ENCODE measurements around the gene SGO2.

The SGO2 gene

GRCh38 chr2:200479692-200480265, 46.2 kb upstream of the SGO2 start:
- H3K4ac ChIP-seq (ENCODE audit: low read depth, low read length) = no peak overlapping the region
- DNase-seq = peak; percentile 41 to 78
- no peaks in the 10 kb centered on the region for H3K79me1 ChIP-seq (ENCODE audit: low read length)
- no peaks in the 10 kb centered on the region for H3K27me3 ChIP-seq (ENCODE audit: insufficient read depth, low read length)
- H3K36me3 ChIP-seq (ENCODE audit: control insufficient read depth in 1 of 2, insufficient read depth in 2 of 2, low read length in 2 of 2) = peaks cover 23 to 32% of the 10 kb centered on the region in 2 experiments
- H3K23ac ChIP-seq (ENCODE audit: low read length) = no peak overlapping the region
- H3K4me3 ChIP-seq (ENCODE audit: low read depth, low read length) = no peak overlapping the region
- no peak overlapping the region for H4K12ac ChIP-seq (ENCODE audit: low read depth, low read length)
- H3K4me2 ChIP-seq (ENCODE audit: low read length) = no peak overlapping the region
- H3K27ac ChIP-seq (ENCODE audit: low read depth, low read length) = peak overlapping the region; percentile 30
- no peak overlapping the region for H4K8ac ChIP-seq (ENCODE audit: low read depth, low read length)
- no peak overlapping the region for H2BK12ac ChIP-seq (ENCODE audit: low read length)
- no peak overlapping the region for H2BK5ac ChIP-seq (ENCODE audit: low read depth, low read length, poor library complexity)
- no peak overlapping the region for H2AFZ ChIP-seq (ENCODE audit: insufficient read depth, low read length, poor library complexity)
- no peak overlapping the region for H3K18ac ChIP-seq (ENCODE audit: low read length)
- H3K14ac ChIP-seq (ENCODE audit: low read length) = no peak overlapping the region
- WGBS (ENCODE audit: extremely low coverage, insufficient coverage, insufficient read length) = no CpG with 5 or more reads among the region's 8 CpGs
- H2BK120ac ChIP-seq (ENCODE audit: insufficient read depth, low read length, poor library complexity) = no peak overlapping the region
- peaks cover 0 to 9% of the 10 kb centered on the region in 2 experiments for H3K4me1 ChIP-seq (ENCODE audit: control insufficient read depth in 1 of 2, insufficient read depth in 2 of 2, low read length in 2 of 2)
- no peaks in the 10 kb centered on the region for H3K9me3 ChIP-seq (ENCODE audit: insufficient read depth, low read depth, low read length)
- no peak overlapping the region for H2AK5ac ChIP-seq (ENCODE audit: low read length)
- no peak overlapping the region for H3K9ac ChIP-seq (ENCODE audit: low read length)
- no peaks in the 10 kb centered on the region for H3K79me2 ChIP-seq (ENCODE audit: control insufficient read depth, insufficient read depth, low read length, poor library complexity)
- H4K91ac ChIP-seq (ENCODE audit: low read depth, low read length) = no peak overlapping the region

GRCh38 chr2:200482194-200482593, 43.8 kb upstream of the SGO2 start:
- Histone ChIP-seq H2AFZ (ENCODE audit: insufficient read depth, low read length, poor library complexity) (no peak overlapping the region), H2BK5ac (ENCODE audit: low read depth, low read length, poor library complexity) (no peak overlapping the region), H2BK12ac (ENCODE audit: low read length) (no peak overlapping the region), H3K9ac (ENCODE audit: low read length) (no peak overlapping the region), H3K79me1 (ENCODE audit: low read length) (no peaks in the 10 kb centered on the region), H3K9me3 (ENCODE audit: insufficient read depth, low read depth, low read length) (no peaks in the 10 kb centered on the region), H3K18ac (ENCODE audit: low read length) (no peak overlapping the region), H3K79me2 (ENCODE audit: control insufficient read depth, insufficient read depth, low read length, poor library complexity) (no peaks in the 10 kb centered on the region), H3K27ac (ENCODE audit: low read depth, low read length) (no peak overlapping the region), H3K4ac (ENCODE audit: low read depth, low read length) (no peak overlapping the region), H4K91ac (ENCODE audit: low read depth, low read length) (no peak overlapping the region), H4K8ac (ENCODE audit: low read depth, low read length) (no peak overlapping the region), H3K14ac (ENCODE audit: low read length) (no peak overlapping the region), H4K12ac (ENCODE audit: low read depth, low read length) (no peak overlapping the region), H2AK5ac (ENCODE audit: low read length) (no peak overlapping the region), H3K23ac (ENCODE audit: low read length) (no peak overlapping the region), H3K36me3 (ENCODE audit: control insufficient read depth in 1 of 2, insufficient read depth in 2 of 2, low read length in 2 of 2) (peaks cover 12 to 17% of the 10 kb centered on the region in 2 experiments), H2BK120ac (ENCODE audit: insufficient read depth, low read length, poor library complexity) (no peak overlapping the region), H3K27me3 (ENCODE audit: insufficient read depth, low read length) (no peaks in the 10 kb centered on the region), H3K4me2 (ENCODE audit: low read length) (no peak overlapping the region), H3K4me3 (ENCODE audit: low read depth, low read length) (no peak overlapping the region), H3K4me1 (ENCODE audit: control insufficient read depth in 1 of 2, insufficient read depth in 2 of 2, low read length in 2 of 2) (peaks cover 0 to 9% of the 10 kb centered on the region in 2 experiments)
- no peak for DNase-seq

GRCh38 chr2:200483729-200484198, 42.2 kb upstream of the SGO2 start:
- Histone ChIP-seq H3K14ac (ENCODE audit: low read length) (no peak overlapping the region), H4K8ac (ENCODE audit: low read depth, low read length) (no peak overlapping the region), H3K4me1 (ENCODE audit: control insufficient read depth in 1 of 2, insufficient read depth in 2 of 2, low read length in 2 of 2) (peaks cover 0 to 9% of the 10 kb centered on the region in 2 experiments), H3K23ac (ENCODE audit: low read length) (no peak overlapping the region), H3K9ac (ENCODE audit: low read length) (no peak overlapping the region), H3K79me2 (ENCODE audit: control insufficient read depth, insufficient read depth, low read length, poor library complexity) (no peaks in the 10 kb centered on the region), H2BK5ac (ENCODE audit: low read depth, low read length, poor library complexity) (no peak overlapping the region), H2AK5ac (ENCODE audit: low read length) (no peak overlapping the region), H3K27ac (ENCODE audit: low read depth, low read length) (no peak overlapping the region), H3K79me1 (ENCODE audit: low read length) (no peaks in the 10 kb centered on the region), H3K27me3 (ENCODE audit: insufficient read depth, low read length) (no peaks in the 10 kb centered on the region), H3K9me3 (ENCODE audit: insufficient read depth, low read depth, low read length) (no peaks in the 10 kb centered on the region), H3K18ac (ENCODE audit: low read length) (no peak overlapping the region), H2BK12ac (ENCODE audit: low read length) (no peak overlapping the region), H2BK120ac (ENCODE audit: insufficient read depth, low read length, poor library complexity) (no peak overlapping the region), H4K12ac (ENCODE audit: low read depth, low read length) (no peak overlapping the region), H4K91ac (ENCODE audit: low read depth, low read length) (no peak overlapping the region), H2AFZ (ENCODE audit: insufficient read depth, low read length, poor library complexity) (no peak overlapping the region), H3K36me3 (ENCODE audit: control insufficient read depth in 1 of 2, insufficient read depth in 2 of 2, low read length in 2 of 2) (peaks cover 6 to 8% of the 10 kb centered on the region in 2 experiments), H3K4ac (ENCODE audit: low read depth, low read length) (no peak overlapping the region), H3K4me2 (ENCODE audit: low read length) (no peak overlapping the region), H3K4me3 (ENCODE audit: low read depth, low read length) (no peak overlapping the region)
- DNase-seq = peak; percentile 17 to 63
- no CpG with 5 or more reads among the region's 4 CpGs for WGBS (ENCODE audit: extremely low coverage, insufficient coverage, insufficient read length)

GRCh38 chr2:200484934-200485333, 41.1 kb upstream of the SGO2 start:
- no peak overlapping the region for H4K91ac ChIP-seq (ENCODE audit: low read depth, low read length)
- H3K27me3 ChIP-seq (ENCODE audit: insufficient read depth, low read length) = no peaks in the 10 kb centered on the region
- H3K4me2 ChIP-seq (ENCODE audit: low read length) = no peak overlapping the region
- H2BK120ac ChIP-seq (ENCODE audit: insufficient read depth, low read length, poor library complexity) = no peak overlapping the region
- H3K4ac ChIP-seq (ENCODE audit: low read depth, low read length) = no peak overlapping the region
- no CpG with 5 or more reads among the region's 3 CpGs for WGBS (ENCODE audit: extremely low coverage, insufficient coverage, insufficient read length)
- H3K4me3 ChIP-seq (ENCODE audit: low read depth, low read length) = no peak overlapping the region
- H2AFZ ChIP-seq (ENCODE audit: insufficient read depth, low read length, poor library complexity) = no peak overlapping the region
- H3K36me3 ChIP-seq (ENCODE audit: control insufficient read depth in 1 of 2, insufficient read depth in 2 of 2, low read length in 2 of 2) = peaks cover under 1 to 2% of the 10 kb centered on the region in 2 experiments
- no peak overlapping the region for H3K9ac ChIP-seq (ENCODE audit: low read length)
- no peak overlapping the region for H3K27ac ChIP-seq (ENCODE audit: low read depth, low read length)
- no peak overlapping the region for H2BK5ac ChIP-seq (ENCODE audit: low read depth, low read length, poor library complexity)
- H3K4me1 ChIP-seq (ENCODE audit: control insufficient read depth in 1 of 2, insufficient read depth in 2 of 2, low read length in 2 of 2) = no peaks in the 10 kb centered on the region
- H3K79me1 ChIP-seq (ENCODE audit: low read length) = no peaks in the 10 kb centered on the region
- no peak overlapping the region for H3K23ac ChIP-seq (ENCODE audit: low read length)
- no peaks in the 10 kb centered on the region for H3K79me2 ChIP-seq (ENCODE audit: control insufficient read depth, insufficient read depth, low read length, poor library complexity)
- no peak overlapping the region for H4K8ac ChIP-seq (ENCODE audit: low read depth, low read length)
- DNase-seq = no peak
- no peak overlapping the region for H2AK5ac ChIP-seq (ENCODE audit: low read length)
- no peak overlapping the region for H3K18ac ChIP-seq (ENCODE audit: low read length)
- no peak overlapping the region for H3K14ac ChIP-seq (ENCODE audit: low read length)
- no peaks in the 10 kb centered on the region for H3K9me3 ChIP-seq (ENCODE audit: insufficient read depth, low read depth, low read length)
- H4K12ac ChIP-seq (ENCODE audit: low read depth, low read length) = no peak overlapping the region
- no peak overlapping the region for H2BK12ac ChIP-seq (ENCODE audit: low read length)

Measured in trophoblast cell (in vitro differentiated cells and primary cell).